ENCODE measurements around the gene G0S2. TPM values are rescaled to one million over a fixed set of nuclear protein-coding genes. Genes with fewer than 3 reads are reported as not detected.
"Not testable (repeated sequence)": the region's sequence is repeated elsewhere in the genome, so short reads cannot be mapped to it uniquely, and the experiment has no call there.

The G0S2 gene
- total RNA-seq, 2 experiments from 2014 or later, result 9.4 to 10.3 TPM

DNA sequence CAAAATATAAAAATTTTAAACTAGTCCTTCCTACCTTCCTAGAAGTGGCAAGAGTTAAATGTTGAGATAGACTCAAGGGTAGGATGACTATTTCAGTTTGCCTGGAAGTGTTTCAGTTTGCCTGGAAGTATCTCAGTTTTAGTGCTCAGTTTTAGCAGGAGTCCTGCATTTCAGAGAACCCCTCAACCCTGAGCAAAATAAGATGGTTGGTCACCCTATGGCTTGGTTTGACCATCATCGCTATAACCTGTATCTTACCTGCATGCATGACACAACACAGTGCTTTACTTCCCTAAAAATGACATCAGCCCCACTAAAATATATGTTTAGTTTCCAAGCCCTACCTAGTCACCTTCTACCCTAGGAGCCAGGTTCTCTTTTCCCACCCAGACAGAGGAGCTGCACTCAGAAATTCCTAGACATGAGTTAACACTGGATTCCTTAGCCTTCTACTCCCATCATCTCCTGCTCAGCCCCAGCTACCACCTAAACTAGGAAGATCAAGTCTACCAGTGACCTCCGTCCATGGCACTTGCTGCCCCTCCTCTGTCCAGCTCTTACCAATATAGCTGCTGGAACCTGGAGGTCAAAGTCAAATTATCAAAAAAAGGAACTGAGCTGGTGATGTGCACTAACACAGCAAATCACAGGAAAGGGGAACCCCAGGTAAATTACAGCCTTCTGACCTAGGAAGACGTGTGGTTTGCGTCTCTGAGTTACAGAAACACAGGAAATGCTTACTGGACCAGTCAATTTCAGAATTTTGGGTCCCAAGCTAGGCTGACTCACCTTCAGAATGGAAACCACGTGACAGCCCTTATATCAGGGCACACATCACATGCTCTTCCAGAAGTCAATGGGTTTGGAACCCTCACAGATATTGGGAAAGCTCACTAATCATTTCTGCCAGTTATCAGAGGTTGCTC is 2.2 kb upstream of the G0S2 start:
- ChIA-PET CTCF (interaction anchor here (1.2 kb wide), 1 partner anchor 155 kb away, joined by 3 read pairs; the partner anchor contains the start of gene UTP25), POLR2A (interaction anchor here (1.1 kb wide), 1 partner anchor 20 kb away, joined by 3 read pairs; the partner anchor contains the start of gene LAMB3)

DNA sequence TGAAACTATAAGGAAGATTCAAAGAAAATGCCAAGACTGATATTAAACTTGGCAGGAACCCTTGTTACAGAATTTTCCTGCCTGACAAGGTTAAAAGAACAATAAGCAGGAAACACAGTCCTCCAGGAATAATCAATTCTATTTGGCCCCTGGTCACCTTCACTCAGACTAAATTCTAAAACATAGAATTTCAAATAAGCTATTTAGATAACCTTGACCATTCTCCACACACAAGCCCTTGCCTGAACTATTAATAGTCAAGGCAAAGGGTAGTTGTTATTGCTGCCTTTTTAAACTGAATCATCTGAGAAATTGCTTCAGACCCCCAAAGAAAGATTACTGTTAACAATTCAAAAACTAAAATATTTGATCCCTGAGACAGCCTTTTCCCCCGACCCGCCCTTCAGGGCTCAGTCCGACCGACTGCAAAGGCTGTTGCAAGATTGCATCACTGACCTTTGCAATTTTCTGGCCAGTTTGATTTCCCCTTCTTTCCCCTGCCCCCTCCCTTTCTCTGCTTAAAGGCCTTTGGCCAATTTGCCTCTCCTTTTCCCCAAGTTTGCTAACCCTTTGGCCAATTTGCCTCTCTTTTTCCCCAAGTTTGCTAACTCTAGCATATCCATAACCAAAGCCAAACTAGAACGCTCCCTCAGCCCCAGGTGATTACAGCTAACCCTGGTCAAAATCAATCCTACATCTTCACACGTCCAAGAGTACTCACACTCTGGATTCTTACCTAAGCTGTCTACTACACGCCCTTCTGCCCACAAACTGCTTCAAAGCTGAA is 1.4 kb upstream of the G0S2 start:
- ChIA-PET CTCF (interaction anchor here (0.7 to 1.5 kb wide), 5 partner anchors 17 to 154 kb away, joined by 3 to 4 read pairs (median 3); partner anchors contain the start of gene UTP25), POLR2A (interaction anchor here (1.1 kb wide), 1 partner anchor 21 kb away, joined by 3 read pairs; the partner anchor contains the start of gene LAMB3)

GRCh38 chr1:209675565-209676154 is 448 bp downstream of the G0S2 start:
- POLR2A ChIA-PET, result no interaction called here
- CTCF ChIA-PET, result interaction anchor here (1.2 to 1.5 kb wide), 3 partner anchors 72 to 109 kb away, joined by 3 to 4 read pairs (median 3); no protein-coding TSS in a partner anchor

DNA sequence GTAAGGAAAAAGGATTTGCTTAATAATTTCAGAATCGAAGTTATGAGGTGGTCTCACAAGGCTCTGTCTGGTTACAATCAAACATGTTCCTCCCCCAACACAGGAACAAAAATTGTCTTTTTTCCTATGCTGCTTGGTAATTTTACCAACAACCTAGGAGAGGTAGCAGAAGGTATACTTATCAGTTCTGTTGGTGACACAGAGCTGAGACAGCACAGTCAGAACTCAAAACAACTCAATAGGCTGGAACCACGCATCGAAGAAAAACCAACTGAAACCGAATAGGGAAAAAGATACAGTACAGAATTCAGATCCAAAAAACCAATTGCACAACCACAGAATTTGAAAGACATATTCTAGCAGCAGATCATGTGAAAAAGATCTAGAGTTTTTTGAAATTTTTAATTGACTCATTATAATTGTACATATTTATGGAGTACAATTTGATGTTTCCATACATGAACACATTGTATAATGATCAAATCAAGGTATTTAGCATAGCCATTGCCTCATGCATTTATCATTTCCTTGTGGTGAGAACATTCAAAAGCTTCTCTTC is 3.8 kb downstream of the G0S2 start:
- CTCF ChIA-PET, result no interaction called here
- POLR2A ChIA-PET, result no interaction called here

DNA sequence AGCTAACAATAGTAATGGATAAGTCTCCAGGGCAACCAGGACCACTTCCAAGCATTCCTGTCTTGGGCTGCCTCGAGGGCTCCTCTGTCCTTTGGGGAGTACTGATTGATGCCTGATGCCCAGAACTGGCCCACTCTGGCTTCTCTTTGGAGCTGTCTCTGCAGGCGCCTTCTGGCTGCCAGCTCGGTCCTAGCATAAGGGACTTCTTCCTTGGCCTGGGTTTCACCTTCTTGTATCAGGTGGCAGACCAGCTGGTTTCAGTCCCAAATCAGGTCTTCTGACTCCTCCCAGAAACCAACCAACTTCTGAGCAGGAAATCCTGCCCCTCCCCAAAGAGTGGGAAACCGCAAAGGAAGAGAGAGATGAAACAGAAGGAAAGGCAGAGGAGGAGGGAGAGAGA is 10.6 kb downstream of the G0S2 start:
- POLR2A ChIA-PET, result no interaction called here
- CTCF ChIA-PET, result interaction anchor here (1.2 kb wide), 2 partner anchors 9 to 109 kb away, joined by 3 to 5 read pairs; no protein-coding TSS in a partner anchor

DNA sequence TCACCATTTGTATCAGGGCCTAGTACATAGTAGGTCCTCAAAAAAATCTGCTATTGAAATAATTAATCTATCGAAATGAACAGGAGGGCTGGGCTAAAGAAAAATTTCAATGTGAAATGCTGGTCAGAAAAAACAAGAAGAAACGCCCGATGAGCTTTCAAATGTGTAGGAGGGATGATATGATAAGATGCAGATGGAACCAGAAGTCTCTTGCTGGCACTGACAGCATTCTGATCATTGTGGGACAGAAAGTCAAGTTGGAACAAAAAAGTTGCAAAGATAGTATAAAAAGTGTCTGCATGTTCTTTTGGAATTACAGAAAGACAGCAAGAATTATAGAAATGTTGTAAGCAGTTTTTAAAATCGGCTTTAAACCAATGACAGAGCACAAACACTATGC is 11.1 kb downstream of the G0S2 start:
- ChIA-PET POLR2A (no interaction called here), CTCF (interaction anchor here (1.2 kb wide), 1 partner anchor 9 kb away, joined by 5 read pairs; no protein-coding TSS in a partner anchor)

GRCh38 chr1:209688746-209689234 is 13.6 kb downstream of the G0S2 start:
- ChIA-PET POLR2A (no interaction called here), CTCF (interaction anchor here (1.0 to 1.5 kb wide), 3 partner anchors 61 to 103 kb away, joined by 3 to 4 read pairs (median 3); no protein-coding TSS in a partner anchor)

GRCh38 chr1:209689477-209689876 is 14.3 kb downstream of the G0S2 start:
- POLR2A ChIA-PET, result no interaction called here

DNA sequence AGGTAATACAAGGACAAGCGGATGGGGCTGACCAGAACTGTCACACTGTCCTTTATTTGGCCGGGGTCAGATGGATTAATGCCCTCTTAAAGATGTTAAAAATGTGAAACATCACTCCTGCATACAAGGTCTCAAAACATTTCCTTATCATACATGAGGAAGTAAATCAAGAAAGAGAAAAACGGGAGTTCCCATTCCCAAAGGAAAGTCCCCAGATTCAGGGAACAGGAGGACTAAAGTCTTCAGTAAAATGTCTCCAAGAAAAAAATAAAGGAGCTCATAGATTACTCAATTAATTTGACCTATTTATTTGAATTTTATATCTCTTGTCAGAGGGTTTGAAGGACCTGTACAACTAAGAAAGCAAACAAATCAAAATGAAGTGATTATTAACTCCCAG is 16.0 kb downstream of the G0S2 start:
- CTCF ChIA-PET, result interaction anchor here (0.8 to 1.2 kb wide), 3 partner anchors 17 to 64 kb away, joined by 3 to 4 read pairs (median 3); no protein-coding TSS in a partner anchor

More at GRCh38 chr1:209689477-209689876, 14.3 kb downstream of the G0S2 start:
- CTCF ChIA-PET, result interaction anchor here (1.1 to 1.2 kb wide), 3 partner anchors 58 to 93 kb away, joined by 3 to 5 read pairs (median 4); no protein-coding TSS in a partner anchor

GRCh38 chr1:209692296-209692695 is 17.1 kb downstream of the G0S2 start:
- CTCF ChIA-PET, result interaction anchor here (0.9 to 2.5 kb wide), 5 partner anchors 11 to 116 kb away, joined by 3 to 11 read pairs (median 4); partner anchors contain the start of gene G0S2
- POLR2A ChIA-PET, result no interaction called here

More for the DNA sequence above, 16.0 kb downstream of the G0S2 start:
- POLR2A ChIA-PET, result no interaction called here

DNA sequence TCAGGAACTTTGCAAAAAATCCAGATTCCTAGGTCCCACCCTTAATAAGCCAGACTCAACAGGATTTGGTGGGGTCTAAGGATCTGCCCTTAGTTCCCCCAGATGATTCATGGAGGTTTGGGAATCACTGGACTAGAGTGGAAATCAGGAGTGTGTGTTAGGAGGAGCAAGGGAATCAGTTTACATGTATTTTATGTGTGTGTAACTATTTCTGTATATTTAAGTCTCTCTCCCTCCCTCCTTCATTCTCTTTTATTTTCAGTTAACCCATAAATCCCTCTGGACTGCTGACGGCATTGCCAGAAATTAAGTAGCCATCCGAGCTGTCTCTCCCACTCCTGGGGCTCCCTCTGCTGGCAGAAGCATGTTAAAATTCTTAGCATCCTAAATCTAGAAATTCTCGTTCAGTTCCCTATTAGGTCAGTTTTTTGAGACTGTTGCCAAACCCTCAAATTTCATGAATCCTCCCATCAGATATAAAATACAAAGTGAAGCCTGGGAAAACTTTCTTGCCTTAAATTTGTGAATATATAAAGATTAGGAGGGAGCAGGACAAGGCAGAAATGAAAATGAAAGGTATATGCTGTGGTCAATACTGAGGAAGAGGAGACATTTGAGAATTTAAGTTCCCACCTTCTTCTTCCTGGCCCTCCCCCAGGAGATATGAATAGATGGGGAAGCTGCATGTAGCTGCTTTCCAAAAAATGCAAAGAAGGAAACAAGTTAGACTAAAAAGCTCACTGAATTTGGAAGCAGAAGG is 17.7 kb downstream of the G0S2 start:
- ChIA-PET POLR2A (no interaction called here), CTCF (interaction anchor here (0.9 to 2.5 kb wide), 14 partner anchors 10 to 116 kb away, joined by 3 to 11 read pairs (median 4); partner anchors contain the start of genes G0S2 and TRAF3IP3)

DNA sequence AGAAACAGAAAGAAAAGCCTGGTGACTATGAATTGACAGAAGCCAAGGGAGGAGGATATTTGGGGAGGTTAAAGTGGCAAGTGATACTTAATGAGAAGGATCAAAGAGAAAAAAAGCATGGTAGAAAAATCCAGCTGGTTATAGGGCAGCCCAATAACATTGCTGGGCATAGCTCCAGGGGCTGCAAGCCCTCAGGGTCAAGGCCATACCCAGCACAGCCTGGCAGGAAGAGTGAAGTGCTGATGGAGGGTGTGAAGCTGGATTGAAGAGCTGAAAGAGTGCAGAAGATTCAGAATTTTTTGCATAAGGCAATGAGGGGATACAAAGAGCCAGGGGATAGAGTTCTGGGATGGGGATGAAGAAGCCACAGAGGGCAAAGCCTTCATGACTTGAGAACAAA is 21.5 kb downstream of the G0S2 start:
- ChIA-PET POLR2A (no interaction called here), CTCF (interaction anchor here (1.6 kb wide), 1 partner anchor 9 kb away, joined by 4 read pairs; no protein-coding TSS in a partner anchor)

- POLR2A ChIA-PET, result interaction anchor here (0.7 kb wide), 2 partner anchors 53 to 137 kb away, joined by 8 to 10 read pairs; no protein-coding TSS in a partner anchor
These were observed 21.9 kb downstream of the G0S2 start for GRCh38 chr1:209697126-209697525.

GRCh38 chr1:209700686-209701085 is 25.5 kb downstream of the G0S2 start:
- CTCF ChIA-PET, result not testable (repeated sequence)

More at GRCh38 chr1:209697126-209697525, 21.9 kb downstream of the G0S2 start:
- CTCF ChIA-PET, result interaction anchor here (1.6 kb wide), 1 partner anchor 10 kb away, joined by 4 read pairs; no protein-coding TSS in a partner anchor

DNA sequence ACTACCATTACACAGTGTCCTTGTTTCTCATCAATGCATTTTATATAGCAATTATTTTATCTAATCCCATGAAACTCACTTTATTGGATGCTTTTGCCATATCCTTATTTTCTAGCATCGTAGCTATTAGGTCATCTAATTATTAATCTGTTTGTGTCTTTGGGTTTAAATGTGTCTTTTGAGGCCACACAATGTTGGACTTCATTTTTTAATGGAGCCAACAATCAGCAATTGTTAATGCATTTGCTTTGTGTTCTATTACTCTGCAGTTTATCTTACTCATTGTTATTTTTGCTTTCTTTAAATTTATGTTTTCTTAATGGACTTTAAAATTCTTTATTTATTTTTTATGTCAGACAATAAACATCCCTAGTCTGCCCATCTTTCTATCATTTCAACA is 27.6 kb downstream of the G0S2 start:
- ChIA-PET POLR2A (no interaction called here), CTCF (interaction anchor here (1.8 kb wide), 1 partner anchor 10 kb away, joined by 5 read pairs; no protein-coding TSS in a partner anchor)

More at GRCh38 chr1:209700686-209701085, 25.5 kb downstream of the G0S2 start:
- POLR2A ChIA-PET, result not testable (repeated sequence)

- POLR2A ChIA-PET, result interaction anchor here (1.1 kb wide), 1 partner anchor 69 kb away, joined by 3 read pairs; no protein-coding TSS in a partner anchor
These were observed 28.8 kb downstream of the G0S2 start for GRCh38 chr1:209703834-209704504.

GRCh38 chr1:209704584-209704983 is 29.4 kb downstream of the G0S2 start, which contains the start of gene HSD11B1:
HSD11B1 (plus strand) TSS chr1:209704846; CDS start chr1:209704943, 97 bp downstream.
- ChIA-PET CTCF (interaction anchor here (0.5 to 1.0 kb wide), 2 partner anchors 21 to 128 kb away, joined by 3 to 6 read pairs; no protein-coding TSS in a partner anchor), POLR2A (no interaction called here)

More at GRCh38 chr1:209703834-209704504, 28.8 kb downstream of the G0S2 start:
- CTCF ChIA-PET, result interaction anchor here (1.8 kb wide), 1 partner anchor 11 kb away, joined by 5 read pairs; no protein-coding TSS in a partner anchor

All from activated CD8-positive, alpha-beta memory T cell treated with anti-CD3 and anti-CD28 coated beads for 36 hours (primary cell).